Measurements from ENCODE around the gene CNOT3. TPM values are rescaled to one million over a fixed set of nuclear protein-coding genes. Genes with fewer than 3 reads are reported as not detected.

The CNOT3 gene
- total RNA-seq, 1 experiment from 2014 or later: 76.7 TPM

DNA sequence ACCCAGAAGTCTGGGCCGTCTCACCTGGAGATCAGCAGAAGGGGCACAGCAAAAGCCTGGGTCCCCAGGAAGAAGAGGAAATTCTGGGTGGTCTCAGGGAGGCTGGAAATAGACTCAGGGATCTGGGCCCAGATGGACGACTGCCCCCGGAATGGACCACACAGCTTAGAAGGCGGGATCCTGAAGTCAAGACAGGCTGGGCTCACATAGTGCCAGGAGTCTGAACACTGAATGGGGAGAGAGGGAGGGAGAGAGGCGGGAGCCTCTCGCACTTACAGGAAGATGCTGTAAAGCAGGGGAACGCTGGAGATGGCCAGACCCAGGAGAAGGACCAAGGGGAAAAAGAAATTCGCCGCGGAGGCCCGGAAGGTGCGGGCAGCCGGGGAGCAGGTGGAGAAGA lies 23.3 kb downstream of the CNOT3 start:
- ChIA-PET RAD21 (ENCODE audit: low non-redundant PET in 1 of 2, low total read pairs in 2 of 2, uncharacterized antibody in 2 of 2, unreplicated experiment in 2 of 2) (no interaction called here), CTCF (no interaction called here), POLR2A (interaction anchor here (1.2 kb wide), 1 partner anchor 40 kb away, joined by 3 read pairs; the partner anchor contains the start of gene RPS9)
- no peak for ATAC-seq
- Histone ChIP-seq H4K20me1 (ENCODE audit: insufficient read depth) (no peaks in the 10 kb centered on the region), H3K9ac (ENCODE audit: low read length) (peak overlapping the region; percentile 91), H3K36me3 (ENCODE audit: control insufficient read depth in 1 of 2, insufficient read depth in 2 of 2, low read length in 2 of 2) (peaks cover 12 to 13% of the 10 kb centered on the region in 2 experiments; a peak in 3 of 4 replicates), H3K4me1 (ENCODE audit: control insufficient read depth in 1 of 2, insufficient read depth in 2 of 2, low read length in 2 of 2) (peaks cover 26 to 50% of the 10 kb centered on the region in 2 experiments), H3K27me3 (ENCODE audit: insufficient read depth, low read length) (no peaks in the 10 kb centered on the region), H3K4me3 (replicated peaks in 1 of 2; ENCODE audit: low read depth in 1 of 2, low read length in 2 of 2) (peak overlapping the region; percentile 82 to 84), H2AFZ (ENCODE audit: low read depth, low read length, poor library complexity, severe bottlenecking) (no peak overlapping the region), H3K4me2 (ENCODE audit: low read length) (peak overlapping the region; percentile 96), H3K27ac (ENCODE audit: low read depth, low read length) (peak overlapping the region; percentile 69), H3K9me3 (ENCODE audit: control insufficient read depth in 1 of 2, insufficient read depth in 1 of 2, low read depth in 1 of 2, low read length in 2 of 2) (no peaks in the 10 kb centered on the region), H3K9me2 (ENCODE audit: insufficient read depth) (no peaks in the 10 kb centered on the region), H3K79me2 (ENCODE audit: insufficient read depth, low read length) (peaks cover 8% of the 10 kb centered on the region)
- no peak for DNase-seq (ENCODE audit: low read depth, low spot score)
- intact Hi-C loops (cut with micrococcal nuclease): no loop called here
- no TSS peak for BruUV-seq (replicated peaks)
- TF ChIP-seq ELF1 (IDR thresholded peaks at IDR 0.05; ENCODE audit: borderline replicate concordance, low read depth): no peak
- TF ChIP-seq, protein P1, sequence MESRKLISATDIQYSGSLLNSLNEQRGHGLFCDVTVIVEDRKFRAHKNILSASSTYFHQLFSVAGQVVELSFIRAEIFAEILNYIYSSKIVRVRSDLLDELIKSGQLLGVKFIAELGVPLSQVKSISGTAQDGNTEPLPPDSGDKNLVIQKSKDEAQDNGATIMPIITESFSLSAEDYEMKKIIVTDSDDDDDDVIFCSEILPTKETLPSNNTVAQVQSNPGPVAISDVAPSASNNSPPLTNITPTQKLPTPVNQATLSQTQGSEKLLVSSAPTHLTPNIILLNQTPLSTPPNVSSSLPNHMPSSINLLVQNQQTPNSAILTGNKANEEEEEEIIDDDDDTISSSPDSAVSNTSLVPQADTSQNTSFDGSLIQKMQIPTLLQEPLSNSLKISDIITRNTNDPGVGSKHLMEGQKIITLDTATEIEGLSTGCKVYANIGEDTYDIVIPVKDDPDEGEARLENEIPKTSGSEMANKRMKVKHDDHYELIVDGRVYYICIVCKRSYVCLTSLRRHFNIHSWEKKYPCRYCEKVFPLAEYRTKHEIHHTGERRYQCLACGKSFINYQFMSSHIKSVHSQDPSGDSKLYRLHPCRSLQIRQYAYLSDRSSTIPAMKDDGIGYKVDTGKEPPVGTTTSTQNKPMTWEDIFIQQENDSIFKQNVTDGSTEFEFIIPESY (IDR thresholded peaks at IDR 0.05; ENCODE audit: extremely low read depth, insufficient replicate concordance, low read length): no peak
- TF ChIP-seq SIN3A (IDR thresholded peaks at IDR 0.05; ENCODE audit: low read depth): no peak
- TF ChIP-seq EZH2 (IDR thresholded peaks at IDR 0.05): no peak
- TF ChIP-seq TCF7L2 (IDR thresholded peaks at IDR 0.05; ENCODE audit: borderline replicate concordance, extremely low read depth, insufficient read depth, insufficient read length): no peak
- TF ChIP-seq CEBPB (IDR thresholded peaks at IDR 0.05; ENCODE audit: low read depth): no peak
- TF ChIP-seq REST (IDR thresholded peaks at IDR 0.05; ENCODE audit: low read depth): no peak
- no peak for TF ChIP-seq POLR2A (IDR thresholded peaks at IDR 0.05; ENCODE audit: borderline replicate concordance, extremely low read depth, insufficient read depth, insufficient read length)
- no peak for TF ChIP-seq SP1 (IDR thresholded peaks at IDR 0.05; ENCODE audit: low read depth)
- no peak for TF ChIP-seq ATF3 (IDR thresholded peaks at IDR 0.05)
- TF ChIP-seq EGR1 (IDR thresholded peaks at IDR 0.05; ENCODE audit: low read depth): no peak
- no peak for TF ChIP-seq CBX3 (IDR thresholded peaks at IDR 0.05; ENCODE audit: low read depth)
- TF ChIP-seq MAX (IDR thresholded peaks at IDR 0.05): no peak
- TF ChIP-seq JUND (IDR thresholded peaks at IDR 0.05): no peak
- TF ChIP-seq SRF (IDR thresholded peaks at IDR 0.05; ENCODE audit: low read depth): no peak
- TF ChIP-seq CTCF (IDR thresholded peaks at IDR 0.05 in 2 of 3, conservative IDR thresholded peaks at IDR 0.05 in 1 of 3; ENCODE audit: borderline replicate concordance in 1 of 3, insufficient read depth in 1 of 3, low read depth in 2 of 3, low read length in 2 of 3): no peak
- TF ChIP-seq POLR2AphosphoS5 (IDR thresholded peaks at IDR 0.05; ENCODE audit: low read depth, low read length): no peak
- no peak for TF ChIP-seq ZNF274 (IDR thresholded peaks at IDR 0.05; ENCODE audit: low read depth, low read length)
